Lower lobe of right lung (tissue), 2 donors: ENCODE measurements around the gene DUSP7. TPM values are rescaled to one million over a fixed set of nuclear protein-coding genes. Genes with fewer than 3 reads are reported as not detected.

Experiments used
- ATAC-seq, 2 donors: fragments of 200-7000 bp; cut with Tn5 transposase; one replicate each; pipeline ENCODE4 v1.9.1; 2020 to 2022; ENCODE audit warnings: mild to moderate bottlenecking in 2 of 2, moderate library complexity in 2 of 2
- DNase-seq: peaks from one replicate; pipeline ENCODE4 v3.0.0-alpha.2; 2020
- H3K27ac ChIP-seq: fragments of 200-600 bp; one replicate; pipeline ENCODE4 v1.8.0; 2022
- H3K27me3 ChIP-seq: fragments of 200-600 bp; one replicate; pipeline ENCODE4 v1.8.0; 2022; ENCODE audit warnings: low read depth
- H3K36me3 ChIP-seq: fragments of 200-600 bp; one replicate; pipeline ENCODE4 v1.8.0; 2022; ENCODE audit warnings: mild to moderate bottlenecking
- H3K4me1 ChIP-seq: fragments of 200-600 bp; one replicate; pipeline ENCODE4 v1.8.0; 2022
- H3K4me3 ChIP-seq: fragments of 200-600 bp; one replicate; pipeline ENCODE4 v1.8.0; 2022; ENCODE audit warnings: mild to moderate bottlenecking
- H3K9me3 ChIP-seq: fragments of 200-600 bp; one replicate; pipeline ENCODE4 v1.8.0; 2022
- intact Hi-C: fragments of 100-400 bp; cut with DNase I; formaldehyde crosslinking; loops from one replicate; pipeline ENCODE4 v1.11.0; 2022
- long read RNA-seq: library from polyadenylated mRNA; unstranded; transcript quantifications from one replicate; pipeline ENCODE4 v2.0.0, GENCODE V29; 2021
- total RNA-seq: library from RNA; stranded (reverse); fragmentation: NEBNext Ultra II Directional; extraction: Animal tissue kit (Norgen Biotek cat#: 25700); gene quantifications from one replicate; pipeline ENCODE4 v1.2.1, GENCODE V29; 2021
- TF ChIP-seq, protein P1 (sequence below): fragments of 200-600 bp; IDR thresholded peaks from one replicate; pipeline ENCODE4 v1.8.0; 2022; ENCODE audit warnings: antibody characterized with exemption, mild to moderate bottlenecking
- donor health status: DM: no; HTN: yes; CAD: no; lungs with severe emphysema.

Gene DUSP7, protein sequence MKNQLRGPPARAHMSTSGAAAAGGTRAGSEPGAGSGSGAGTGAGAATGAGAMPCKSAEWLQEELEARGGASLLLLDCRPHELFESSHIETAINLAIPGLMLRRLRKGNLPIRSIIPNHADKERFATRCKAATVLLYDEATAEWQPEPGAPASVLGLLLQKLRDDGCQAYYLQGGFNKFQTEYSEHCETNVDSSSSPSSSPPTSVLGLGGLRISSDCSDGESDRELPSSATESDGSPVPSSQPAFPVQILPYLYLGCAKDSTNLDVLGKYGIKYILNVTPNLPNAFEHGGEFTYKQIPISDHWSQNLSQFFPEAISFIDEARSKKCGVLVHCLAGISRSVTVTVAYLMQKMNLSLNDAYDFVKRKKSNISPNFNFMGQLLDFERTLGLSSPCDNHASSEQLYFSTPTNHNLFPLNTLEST
- total RNA-seq = 28.8 TPM
- long read RNA-seq, transcript DUSP7-202 (3 exons, 3,340 nt) = major isoform, 9 of 39 reads
- long read RNA-seq, partial matches to known transcripts = 12 of 39 reads
- long read RNA-seq, other reads (novel, unspliced or antisense) = 17 of 39 reads

DNA sequence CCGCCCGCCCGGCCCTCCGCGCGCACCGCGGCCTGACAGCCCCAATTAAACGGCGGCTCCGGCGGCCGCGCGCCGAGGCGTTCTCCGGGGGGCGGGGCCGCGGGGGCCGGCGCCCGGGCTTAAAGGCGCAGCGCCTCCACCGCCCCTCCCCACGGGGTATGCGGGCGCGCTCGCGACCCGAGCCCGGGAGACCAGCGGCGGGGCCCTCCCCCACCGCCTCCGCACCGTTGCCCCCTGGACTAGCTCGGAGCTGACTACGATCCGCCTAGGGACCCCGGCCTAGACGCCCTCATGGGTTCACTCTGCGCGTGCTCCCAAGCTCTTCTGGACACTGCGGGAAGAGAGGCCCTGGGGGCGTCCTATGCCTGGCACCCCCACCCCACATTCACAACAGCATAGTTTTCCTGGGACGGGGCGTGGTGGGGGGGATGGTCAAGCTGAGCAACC lies at the start of gene DUSP7:
DUSP7 (minus strand) TSS at position 51 of the 447 bp plus-strand sequence. CDS start 205 bp downstream, outside the sequence.
- no peaks in the 10 kb centered on the region for H3K27me3 ChIP-seq
- H3K4me3 ChIP-seq = peak within 1 kb of the TSS; percentile 78
- TF ChIP-seq, protein P1, sequence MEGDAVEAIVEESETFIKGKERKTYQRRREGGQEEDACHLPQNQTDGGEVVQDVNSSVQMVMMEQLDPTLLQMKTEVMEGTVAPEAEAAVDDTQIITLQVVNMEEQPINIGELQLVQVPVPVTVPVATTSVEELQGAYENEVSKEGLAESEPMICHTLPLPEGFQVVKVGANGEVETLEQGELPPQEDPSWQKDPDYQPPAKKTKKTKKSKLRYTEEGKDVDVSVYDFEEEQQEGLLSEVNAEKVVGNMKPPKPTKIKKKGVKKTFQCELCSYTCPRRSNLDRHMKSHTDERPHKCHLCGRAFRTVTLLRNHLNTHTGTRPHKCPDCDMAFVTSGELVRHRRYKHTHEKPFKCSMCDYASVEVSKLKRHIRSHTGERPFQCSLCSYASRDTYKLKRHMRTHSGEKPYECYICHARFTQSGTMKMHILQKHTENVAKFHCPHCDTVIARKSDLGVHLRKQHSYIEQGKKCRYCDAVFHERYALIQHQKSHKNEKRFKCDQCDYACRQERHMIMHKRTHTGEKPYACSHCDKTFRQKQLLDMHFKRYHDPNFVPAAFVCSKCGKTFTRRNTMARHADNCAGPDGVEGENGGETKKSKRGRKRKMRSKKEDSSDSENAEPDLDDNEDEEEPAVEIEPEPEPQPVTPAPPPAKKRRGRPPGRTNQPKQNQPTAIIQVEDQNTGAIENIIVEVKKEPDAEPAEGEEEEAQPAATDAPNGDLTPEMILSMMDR = no peak
- peaks cover 22% of the 10 kb centered on the region for H3K36me3 ChIP-seq
- peaks cover 45% of the 10 kb centered on the region for H3K4me1 ChIP-seq
- DNase-seq = peak; percentile 78
- H3K27ac ChIP-seq = peak within 1 kb of the TSS; percentile 90
- intact Hi-C loops = no loop called here
- ATAC-seq = peak; percentile 66 to 69
- no peaks in the 10 kb centered on the region for H3K9me3 ChIP-seq

DNA sequence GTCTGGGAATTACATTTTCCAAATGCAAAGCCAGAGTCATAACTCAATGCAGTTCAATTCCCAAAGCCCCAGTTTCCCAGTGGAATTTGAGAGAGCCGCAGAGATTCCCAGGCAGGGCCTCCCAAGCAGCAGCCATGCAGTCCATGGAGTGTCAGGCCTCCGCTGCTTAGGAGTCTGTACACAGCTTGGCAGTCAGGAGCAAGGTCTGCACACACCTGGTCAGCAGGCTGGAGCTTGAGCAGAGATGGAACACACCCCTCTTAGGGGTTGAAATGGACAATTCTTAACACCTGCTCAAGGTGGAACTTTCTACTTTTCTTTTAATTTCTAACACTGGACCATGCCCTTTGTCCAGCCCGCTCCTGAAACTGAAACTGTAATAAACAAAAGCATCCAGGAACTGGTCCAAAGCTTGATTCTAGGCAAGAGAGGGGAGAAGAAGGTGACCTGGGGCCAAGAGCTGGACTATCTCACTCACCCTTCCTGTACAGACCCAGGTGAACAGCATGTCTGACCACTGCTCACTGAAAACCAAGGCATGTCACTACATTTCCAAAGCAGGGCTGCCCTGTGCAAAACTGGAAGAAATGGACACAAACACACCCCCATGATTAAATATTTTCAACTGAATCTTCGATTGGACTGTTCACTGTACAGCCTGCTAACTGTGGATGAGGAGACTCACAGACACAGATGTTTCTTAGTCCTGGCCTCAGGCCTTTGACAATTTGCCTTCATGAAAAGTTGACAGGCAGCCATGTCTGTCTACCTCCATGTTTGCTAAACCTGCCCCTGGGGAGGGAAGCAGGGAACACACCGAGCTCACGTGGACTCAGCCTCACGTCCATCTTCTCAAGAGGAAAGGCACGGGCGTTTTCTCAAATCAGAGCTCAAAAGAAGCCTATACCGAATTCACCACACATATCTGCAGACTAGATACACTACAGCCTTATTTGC lies 48.6 kb upstream of the DUSP7 start:
- TF ChIP-seq, protein P1 = no peak
- intact Hi-C loops = no loop called here
- peak; percentile 20 for DNase-seq
- no peak for ATAC-seq
- H3K27me3 ChIP-seq = no peaks in the 10 kb centered on the region
- no peak overlapping the region for H3K27ac ChIP-seq
- H3K4me3 ChIP-seq = no peak overlapping the region
- H3K36me3 ChIP-seq = no peaks in the 10 kb centered on the region
- H3K4me1 ChIP-seq = peaks cover 20% of the 10 kb centered on the region
- peaks cover 6% of the 10 kb centered on the region for H3K9me3 ChIP-seq

DNA sequence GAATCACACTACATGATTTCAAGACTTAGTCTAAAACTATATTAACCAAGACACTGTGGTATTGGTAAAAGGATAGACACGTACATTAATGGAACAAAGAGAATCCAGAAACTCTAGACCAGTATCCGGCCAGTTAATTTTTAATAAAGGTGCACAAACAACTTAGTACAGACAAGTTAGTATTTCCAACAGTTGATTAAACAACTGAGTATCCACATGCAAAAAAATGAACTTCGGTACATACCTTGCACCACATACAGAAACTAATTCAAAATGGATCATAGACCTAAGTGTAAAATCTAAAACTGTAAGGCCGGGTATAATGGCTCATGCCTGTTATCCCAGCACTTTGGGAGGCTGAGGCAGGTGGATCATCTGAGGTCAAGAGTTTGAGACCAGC lies 46.6 kb upstream of the DUSP7 start:
- no peaks in the 10 kb centered on the region for H3K36me3 ChIP-seq
- no peaks in the 10 kb centered on the region for H3K27me3 ChIP-seq
- DNase-seq (no peak), ATAC-seq (no peak)
- no peak overlapping the region for H3K27ac ChIP-seq
- intact Hi-C loops = no loop called here
- H3K4me3 ChIP-seq = no peak overlapping the region
- H3K4me1 ChIP-seq = peaks cover 10% of the 10 kb centered on the region
- H3K9me3 ChIP-seq = peaks cover 6% of the 10 kb centered on the region
- TF ChIP-seq, protein P1 = no peak

DNA sequence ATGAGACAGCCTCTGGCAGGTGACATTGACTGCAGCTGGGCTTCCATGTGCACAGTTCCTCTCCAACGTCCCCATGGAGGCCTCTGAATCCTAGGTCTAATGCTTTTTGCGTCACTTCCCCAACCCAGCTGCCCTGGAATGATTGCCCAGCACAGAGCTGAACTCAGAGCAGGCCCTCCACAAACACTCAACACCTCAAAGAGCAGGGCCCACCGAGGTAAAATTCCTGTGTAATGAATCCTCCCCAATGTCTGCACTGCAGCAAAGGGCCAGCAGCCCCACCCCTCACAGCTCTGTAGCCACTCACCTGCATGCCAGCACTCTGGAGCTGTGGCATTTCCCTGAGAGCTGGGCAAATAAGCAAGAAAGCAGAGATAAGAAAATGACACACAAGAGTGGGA lies 42.6 kb upstream of the DUSP7 start:
- DNase-seq (peak; percentile 74), ATAC-seq (peak; percentile 95 to 97)
- Histone ChIP-seq H3K27ac (peak overlapping the region; percentile 71), H3K27me3 (no peaks in the 10 kb centered on the region), H3K9me3 (peaks cover 6% of the 10 kb centered on the region), H3K36me3 (no peaks in the 10 kb centered on the region), H3K4me1 (peaks cover 11% of the 10 kb centered on the region), H3K4me3 (no peak overlapping the region)
- TF ChIP-seq, protein P1 = no peak
- intact Hi-C loops = no loop called here

DNA sequence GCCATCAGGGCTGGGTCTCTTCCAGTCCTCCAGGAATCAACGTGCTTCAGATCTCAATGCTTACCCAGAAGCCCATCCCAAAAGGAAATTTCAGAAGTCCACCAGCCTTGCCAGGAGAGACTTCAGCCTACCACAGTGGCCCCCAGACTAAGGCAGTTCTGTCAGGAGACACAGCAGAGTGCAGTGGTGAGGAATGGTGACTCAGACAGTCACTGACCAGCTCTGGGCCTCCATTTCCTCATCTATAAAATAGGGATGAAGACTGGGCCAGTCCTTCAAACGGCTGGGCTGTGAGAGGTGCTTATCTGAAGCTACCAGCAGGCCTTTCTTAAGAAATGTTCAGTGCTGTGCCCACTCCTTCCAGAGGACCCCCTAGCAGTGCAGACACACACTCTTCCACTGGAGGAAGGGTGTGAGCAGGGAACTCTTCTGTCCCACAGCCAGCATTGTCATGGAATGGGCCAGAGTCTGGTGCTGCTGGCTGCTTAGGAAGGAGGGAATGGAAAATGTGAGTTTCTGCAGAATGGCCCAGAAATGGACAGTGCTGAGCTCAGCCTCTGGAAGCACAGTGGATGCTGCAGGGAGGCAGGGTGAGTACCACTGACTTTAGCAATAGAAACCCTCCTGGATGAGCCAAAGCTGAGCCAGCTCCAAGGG lies 41.6 kb upstream of the DUSP7 start:
- ATAC-seq = no peak
- Histone ChIP-seq H3K4me3 (no peak overlapping the region), H3K9me3 (peaks cover 6% of the 10 kb centered on the region), H3K27ac (peak overlapping the region; percentile 71), H3K4me1 (peaks cover 11% of the 10 kb centered on the region), H3K27me3 (no peaks in the 10 kb centered on the region), H3K36me3 (no peaks in the 10 kb centered on the region)
- intact Hi-C loops = no loop called here
- peak; percentile 16 for DNase-seq
- TF ChIP-seq, protein P1 = no peak
